Ramos (cell line): Measurements from ENCODE around the gene PRDM10.

Source experiments
- in situ Hi-C: fragments of 300-500 bp; cut with MboI; formaldehyde crosslinking; loops from one replicate; pipeline ENCODE4 v1.14.3; 2022; ENCODE audit warnings: low sequenced_read_pairs; ENCODE audit not compliant: unreplicated experiment

PRDM10 gene, protein sequence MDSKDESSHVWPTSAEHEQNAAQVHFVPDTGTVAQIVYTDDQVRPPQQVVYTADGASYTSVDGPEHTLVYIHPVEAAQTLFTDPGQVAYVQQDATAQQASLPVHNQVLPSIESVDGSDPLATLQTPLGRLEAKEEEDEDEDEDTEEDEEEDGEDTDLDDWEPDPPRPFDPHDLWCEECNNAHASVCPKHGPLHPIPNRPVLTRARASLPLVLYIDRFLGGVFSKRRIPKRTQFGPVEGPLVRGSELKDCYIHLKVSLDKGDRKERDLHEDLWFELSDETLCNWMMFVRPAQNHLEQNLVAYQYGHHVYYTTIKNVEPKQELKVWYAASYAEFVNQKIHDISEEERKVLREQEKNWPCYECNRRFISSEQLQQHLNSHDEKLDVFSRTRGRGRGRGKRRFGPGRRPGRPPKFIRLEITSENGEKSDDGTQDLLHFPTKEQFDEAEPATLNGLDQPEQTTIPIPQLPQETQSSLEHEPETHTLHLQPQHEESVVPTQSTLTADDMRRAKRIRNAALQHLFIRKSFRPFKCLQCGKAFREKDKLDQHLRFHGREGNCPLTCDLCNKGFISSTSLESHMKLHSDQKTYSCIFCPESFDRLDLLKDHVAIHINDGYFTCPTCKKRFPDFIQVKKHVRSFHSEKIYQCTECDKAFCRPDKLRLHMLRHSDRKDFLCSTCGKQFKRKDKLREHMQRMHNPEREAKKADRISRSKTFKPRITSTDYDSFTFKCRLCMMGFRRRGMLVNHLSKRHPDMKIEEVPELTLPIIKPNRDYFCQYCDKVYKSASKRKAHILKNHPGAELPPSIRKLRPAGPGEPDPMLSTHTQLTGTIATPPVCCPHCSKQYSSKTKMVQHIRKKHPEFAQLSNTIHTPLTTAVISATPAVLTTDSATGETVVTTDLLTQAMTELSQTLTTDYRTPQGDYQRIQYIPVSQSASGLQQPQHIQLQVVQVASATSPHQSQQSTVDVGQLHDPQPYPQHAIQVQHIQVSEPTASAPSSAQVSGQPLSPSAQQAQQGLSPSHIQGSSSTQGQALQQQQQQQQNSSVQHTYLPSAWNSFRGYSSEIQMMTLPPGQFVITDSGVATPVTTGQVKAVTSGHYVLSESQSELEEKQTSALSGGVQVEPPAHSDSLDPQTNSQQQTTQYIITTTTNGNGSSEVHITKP

DNA sequence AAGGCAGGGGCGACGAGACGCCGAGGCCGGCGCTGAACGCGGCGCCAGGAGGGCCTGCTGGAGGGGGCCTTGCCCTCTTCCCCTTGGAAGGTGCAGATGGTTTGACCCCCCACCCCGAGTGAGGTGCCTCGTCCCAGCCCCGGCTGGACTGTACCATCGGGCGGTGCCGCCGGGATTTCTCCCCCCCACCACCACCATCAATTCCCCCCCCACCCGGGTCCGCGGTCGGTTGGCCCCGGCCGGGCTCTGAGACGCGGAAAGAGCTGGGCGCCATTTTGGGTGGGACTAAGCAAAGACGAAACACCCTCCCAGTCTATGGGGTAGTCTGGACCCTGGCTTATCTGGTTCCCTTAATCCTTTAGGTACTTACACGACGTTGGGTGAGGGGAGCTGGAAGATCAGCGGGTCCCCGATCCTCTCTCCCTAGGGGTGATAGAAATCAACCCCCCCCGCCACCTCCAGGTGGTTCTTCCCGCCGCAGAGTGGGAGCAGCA, at the start of gene PRDM10:
PRDM10 (minus strand) TSS at position 484 of the 494 bp plus-strand sequence. CDS start 41,871 bp downstream, outside the sequence.
- in situ Hi-C loops, result no loop called here

DNA sequence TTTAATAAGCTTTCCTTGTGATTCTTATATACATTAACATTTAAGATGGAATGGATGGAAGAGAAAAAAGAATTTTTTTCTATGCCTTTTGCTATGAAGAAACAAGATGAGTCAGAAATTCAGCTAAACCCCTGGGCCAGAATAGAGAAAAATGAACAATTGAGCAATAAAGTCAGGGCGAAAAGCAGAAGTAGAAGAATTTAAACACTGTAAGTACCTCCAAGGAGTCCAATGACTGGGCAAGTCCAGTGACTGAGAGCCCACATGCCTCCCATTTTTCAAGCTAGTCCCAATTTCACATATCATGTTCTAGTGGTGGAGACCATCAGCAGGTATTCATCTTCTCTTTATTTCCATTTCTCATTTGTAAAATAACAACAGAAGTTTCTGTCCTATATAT, 48.4 kb upstream of the PRDM10 start:
- in situ Hi-C loops, result no loop called here

DNA sequence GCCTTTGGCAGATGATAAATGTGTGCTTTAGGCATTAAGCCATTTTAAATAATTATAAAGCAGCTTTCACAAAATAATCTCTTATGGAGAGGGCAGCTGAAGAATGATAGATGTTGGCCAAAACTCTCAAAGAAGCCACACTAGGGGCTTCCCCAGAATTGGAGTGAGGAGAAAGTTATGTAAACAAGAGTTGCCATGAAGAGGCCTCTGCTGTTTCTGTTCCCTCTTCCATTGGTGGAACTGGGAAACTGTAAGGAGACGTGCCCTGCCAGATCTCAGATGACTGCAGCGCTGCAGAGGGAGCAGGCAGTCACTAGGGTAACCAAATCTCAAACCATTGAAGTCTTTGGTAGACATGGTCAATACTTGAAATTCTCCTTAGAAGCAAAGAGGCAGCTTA, 47.6 kb upstream of the PRDM10 start:
- in situ Hi-C loops, result no loop called here

DNA sequence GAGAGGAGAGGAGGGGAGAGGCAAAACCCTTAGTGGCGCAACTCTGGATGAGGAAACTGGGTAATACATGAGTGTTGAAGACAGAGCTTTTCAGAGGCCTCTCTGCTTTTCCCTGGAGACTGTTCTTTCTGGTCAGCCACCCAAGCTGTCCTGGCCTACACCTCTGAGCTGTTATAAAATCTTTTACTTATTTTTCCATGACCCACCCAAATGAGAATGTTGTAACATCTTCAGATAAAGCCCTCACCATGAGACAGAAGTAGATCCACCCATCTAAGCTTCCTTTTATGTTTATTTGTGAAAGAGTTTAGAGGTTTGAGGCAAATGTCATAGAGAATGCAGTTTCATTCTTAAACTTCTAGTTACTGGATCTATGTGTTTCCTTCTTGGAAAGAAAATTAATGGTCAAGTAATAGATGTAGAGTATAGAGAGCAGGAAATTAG, 46.7 kb upstream of the PRDM10 start:
- in situ Hi-C loops, result no loop called here

DNA sequence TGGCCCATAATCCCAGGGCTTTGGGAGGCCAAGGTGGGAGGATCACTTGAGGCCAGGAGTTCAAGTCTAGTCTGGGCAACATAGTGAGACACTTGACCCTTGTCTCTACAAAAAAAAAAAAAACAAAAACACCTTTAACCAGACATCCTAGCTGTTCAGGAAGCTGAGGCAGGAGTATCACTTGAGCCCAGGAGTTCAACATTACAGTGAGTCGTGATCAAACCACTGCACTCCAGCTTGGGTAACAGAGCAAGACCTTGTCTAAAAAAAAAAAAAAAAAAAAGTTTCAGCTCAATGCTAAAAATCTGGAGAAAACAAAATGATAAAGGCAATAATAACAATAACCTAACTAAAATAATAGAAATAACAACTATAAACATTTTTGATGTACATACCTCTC, 44.5 kb upstream of the PRDM10 start:
- in situ Hi-C loops, result no loop called here

DNA sequence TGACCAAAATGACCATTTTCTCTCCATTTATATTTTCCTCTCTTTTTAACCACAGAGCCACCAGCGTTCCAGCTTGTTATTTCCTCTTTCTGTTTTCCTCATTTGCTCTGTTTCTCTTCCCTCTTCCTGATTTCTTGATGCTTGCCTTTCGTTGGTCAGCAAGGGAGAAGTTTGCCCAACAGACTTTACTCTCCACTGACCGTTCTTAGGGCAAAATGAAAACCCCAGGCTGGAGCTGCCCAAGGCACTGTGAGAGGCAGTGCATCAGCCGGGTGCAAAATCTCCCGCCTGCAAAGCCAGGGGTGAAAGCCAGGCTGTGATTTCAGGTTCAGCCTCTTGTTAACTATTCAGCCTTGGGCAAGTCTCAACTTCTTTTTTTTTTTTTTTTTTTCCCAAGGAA, 40.9 kb upstream of the PRDM10 start:
- in situ Hi-C loops, result no loop called here

DNA sequence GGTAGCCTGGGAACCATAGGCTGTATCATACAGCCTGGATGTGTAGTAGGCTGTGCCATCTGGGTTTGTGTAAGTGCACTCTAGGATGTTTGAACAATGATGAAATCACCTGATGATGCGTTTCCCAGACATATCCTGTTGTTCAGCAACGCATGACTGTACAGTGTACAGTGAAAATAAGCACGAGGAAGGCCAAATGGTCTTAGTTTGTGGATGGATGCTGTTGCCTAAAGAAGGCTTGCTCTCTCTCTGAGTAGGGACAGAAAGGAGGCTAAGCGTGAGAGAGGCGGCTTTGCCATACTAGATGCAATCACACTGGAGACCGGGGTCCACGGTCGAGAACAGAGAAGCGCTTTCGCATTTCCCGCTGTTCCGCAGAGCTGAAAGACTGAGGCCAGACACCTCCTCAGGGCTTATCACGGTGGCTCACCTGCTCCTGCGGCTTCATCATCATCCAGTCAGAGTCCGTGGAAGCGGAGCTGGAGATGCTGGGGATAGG, 39.5 kb upstream of the PRDM10 start:
- in situ Hi-C loops, result no loop called here

DNA sequence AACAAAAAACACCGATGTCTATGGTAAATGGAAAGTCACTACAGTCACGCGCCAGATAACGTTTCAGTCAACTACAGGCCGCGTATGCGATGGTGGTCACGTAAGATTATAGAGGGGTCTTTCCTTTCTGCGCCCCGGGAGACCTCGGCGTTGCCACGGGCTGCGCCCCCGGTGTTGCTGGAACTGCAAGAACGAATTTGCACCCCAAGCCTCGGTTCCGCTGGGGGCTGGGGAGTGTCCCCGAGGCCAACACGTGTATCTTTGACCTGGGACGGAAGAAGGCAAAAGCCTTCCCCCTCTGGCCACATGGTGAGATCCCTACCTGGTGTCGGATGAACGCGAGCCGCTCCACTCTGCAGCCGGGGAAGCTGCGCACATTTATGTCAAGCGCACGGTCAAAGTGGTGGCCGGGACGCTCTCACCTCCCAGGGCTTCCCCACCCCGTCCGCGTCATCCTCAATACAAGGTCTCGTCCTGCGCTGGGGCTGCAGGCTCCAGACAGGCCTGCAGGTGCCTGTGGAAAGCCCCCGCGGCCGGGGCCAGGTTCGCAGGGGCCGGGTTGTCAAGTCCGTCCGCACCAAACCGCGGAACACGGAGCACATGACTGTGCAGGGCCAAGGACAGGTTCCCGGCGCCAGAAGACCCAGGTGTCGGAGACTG, 37.8 kb upstream of the PRDM10 start:
- in situ Hi-C loops, result no loop called here

DNA sequence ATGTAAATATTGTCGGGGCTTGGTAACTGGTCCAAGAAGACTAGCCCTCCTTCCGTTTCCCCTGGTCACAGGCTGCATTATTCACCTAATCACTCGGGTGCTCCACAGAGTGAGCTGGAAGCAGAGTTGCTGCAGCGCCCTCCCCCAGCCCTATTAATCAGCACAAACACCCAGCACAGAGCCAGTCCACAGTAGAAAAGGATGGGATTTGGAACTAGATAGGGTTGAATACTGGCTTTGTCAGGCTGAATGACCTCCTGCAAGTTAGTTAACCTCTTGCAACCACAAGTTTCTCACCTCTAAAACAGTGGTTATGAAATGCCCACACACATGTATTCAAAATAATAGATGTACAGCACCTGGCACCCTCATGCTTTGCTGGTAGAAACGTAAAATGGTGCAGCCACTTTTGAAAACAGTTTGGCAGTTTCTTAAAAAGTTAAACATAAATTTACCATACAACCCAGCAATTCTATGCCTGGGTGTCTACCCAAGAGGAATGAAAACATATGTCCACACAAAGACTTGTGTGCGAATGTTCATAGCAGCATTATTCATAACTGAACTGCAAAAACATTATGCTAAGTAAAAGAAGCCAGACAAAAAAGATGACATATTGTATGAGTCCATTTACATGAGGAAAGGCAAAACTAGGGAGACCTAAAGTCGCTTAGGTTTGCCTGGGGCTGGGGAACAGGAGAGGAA, 35.4 kb upstream of the PRDM10 start:
- in situ Hi-C loops, result no loop called here

DNA sequence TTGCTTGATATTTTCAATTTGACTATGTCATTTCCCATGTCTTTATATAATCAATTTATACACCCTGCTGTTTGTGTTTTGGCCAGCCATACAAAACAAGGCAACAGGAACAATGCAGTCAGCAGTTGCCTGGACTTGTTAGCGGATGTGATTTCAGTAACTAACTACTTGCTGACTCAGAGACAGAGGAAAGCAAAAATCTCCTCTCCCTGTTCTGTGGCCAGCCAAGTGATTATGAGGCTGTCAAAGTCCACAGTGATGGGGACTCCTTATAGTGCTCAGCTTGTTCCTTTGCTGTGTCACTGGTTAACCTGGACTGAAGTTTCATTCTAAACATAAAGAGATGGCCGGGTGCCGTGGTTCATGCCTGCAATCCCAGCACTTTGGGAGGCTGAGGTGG, 34.4 kb upstream of the PRDM10 start:
- in situ Hi-C loops, result no loop called here

DNA sequence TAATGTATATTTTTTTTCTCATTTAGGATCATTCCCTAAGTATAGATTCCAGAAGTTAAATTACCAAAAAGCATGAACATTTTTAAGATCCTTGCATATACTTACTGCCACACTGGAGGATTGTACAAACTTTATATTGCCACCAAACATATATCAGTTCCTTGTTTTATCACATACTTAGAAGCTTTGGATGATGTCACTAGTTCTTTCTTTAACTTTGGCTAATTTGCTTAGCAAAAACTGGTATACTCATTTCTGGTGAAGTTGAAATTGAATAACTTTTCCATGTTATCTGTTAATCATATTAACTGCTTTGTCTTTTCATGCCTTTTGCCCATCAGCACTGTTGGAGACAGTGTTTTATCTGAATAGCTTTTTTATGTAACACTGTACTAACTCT, 31.6 kb upstream of the PRDM10 start:
- in situ Hi-C loops, result no loop called here

DNA sequence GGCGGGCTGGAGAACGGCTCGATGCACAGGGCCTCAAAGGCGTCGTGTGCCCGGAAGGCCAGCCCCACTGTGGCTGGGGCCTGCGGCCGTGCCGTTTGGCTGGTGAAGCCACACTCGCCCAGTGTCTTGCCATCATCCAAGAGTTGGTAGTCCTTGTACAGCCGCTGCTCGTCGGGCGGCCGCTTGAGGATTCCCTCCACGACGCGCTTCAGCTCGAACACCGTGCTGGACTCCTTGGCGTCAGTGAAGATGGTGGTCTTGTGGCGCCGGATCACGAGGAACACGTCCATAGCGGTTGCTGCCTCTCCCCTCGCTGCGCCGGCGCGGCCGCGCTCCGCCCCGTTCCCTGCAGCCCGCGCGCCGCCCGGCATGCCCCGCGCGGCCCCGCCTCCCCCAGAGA, 30.3 kb upstream of the PRDM10 start:
- in situ Hi-C loops, result no loop called here

DNA sequence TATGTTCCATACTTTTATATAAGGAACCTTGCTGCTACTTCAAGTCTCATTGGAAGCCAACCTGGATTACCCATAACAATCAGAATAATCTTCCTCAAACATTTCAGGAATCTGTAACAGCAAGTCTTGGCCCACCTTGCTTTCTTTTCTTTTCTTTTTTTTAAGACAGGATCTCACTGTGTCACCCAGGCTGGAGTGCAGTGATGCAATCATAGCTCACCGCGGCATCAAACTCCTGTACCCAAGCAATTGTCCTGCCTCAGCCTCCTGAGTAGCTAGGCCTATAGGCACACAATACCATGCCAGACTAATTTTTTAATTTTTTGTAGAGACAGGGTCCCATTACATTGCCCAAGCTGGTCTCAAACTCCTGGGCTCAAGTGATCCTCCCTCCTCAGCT, 29.3 kb upstream of the PRDM10 start:
- in situ Hi-C loops, result no loop called here

DNA sequence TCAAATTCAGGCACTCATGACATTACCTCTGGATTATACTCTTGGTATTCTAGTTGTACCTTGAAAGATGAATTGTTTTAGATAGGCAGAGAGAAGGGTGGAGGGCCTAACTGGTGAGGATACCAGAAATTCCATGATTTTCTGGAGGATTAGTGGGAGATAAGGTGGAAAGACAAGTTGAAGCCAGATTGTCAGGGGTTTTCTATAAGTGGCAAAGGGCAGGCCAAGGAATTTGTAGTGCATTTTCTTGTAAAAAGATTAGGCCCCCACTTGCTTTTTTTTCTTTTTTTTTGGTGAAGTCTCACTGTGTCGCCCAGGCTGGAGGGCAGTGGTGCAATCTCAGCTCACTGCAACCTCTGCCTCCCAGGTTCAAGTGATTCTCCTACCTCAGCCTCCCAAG, 28.4 kb upstream of the PRDM10 start:
- in situ Hi-C loops, result no loop called here

DNA sequence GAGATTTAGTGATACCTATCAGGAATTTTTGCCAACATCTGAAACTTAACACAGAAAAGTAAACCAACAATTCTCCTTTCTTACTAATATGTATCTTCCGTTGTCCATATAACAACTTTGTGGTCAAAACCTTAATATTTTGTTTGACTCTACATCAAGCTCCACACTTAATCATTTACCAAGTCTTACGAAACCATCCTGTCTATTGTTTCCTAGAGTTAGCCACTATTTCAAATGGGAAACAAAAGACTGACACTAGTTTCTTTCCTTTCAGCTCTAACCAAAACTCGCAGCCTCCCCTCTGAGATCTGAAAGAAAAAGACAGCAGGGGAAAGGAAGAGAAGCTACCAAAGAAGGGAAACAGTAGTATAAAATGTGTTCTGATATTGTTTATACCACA, 26.5 kb upstream of the PRDM10 start:
- in situ Hi-C loops, result no loop called here

DNA sequence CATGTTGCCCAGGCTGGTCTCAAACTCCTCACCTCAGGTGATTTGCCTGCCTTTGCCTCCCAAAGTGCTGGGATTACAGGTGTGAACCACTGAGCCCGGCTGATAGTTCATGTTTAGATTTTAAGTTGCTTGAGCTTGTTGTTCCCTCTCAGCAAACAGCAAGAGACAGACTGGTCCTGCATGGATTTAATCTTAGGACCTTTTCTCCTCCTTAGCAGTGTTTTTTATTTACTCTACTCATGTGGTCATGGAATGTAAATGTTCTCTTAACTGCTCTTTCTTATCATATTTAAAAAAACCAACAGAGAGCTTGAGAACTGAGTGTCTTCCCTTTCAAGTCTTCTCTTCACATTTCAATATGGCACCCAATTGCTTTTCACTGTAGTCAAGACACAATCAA, 22.7 kb upstream of the PRDM10 start:
- in situ Hi-C loops, result no loop called here

DNA sequence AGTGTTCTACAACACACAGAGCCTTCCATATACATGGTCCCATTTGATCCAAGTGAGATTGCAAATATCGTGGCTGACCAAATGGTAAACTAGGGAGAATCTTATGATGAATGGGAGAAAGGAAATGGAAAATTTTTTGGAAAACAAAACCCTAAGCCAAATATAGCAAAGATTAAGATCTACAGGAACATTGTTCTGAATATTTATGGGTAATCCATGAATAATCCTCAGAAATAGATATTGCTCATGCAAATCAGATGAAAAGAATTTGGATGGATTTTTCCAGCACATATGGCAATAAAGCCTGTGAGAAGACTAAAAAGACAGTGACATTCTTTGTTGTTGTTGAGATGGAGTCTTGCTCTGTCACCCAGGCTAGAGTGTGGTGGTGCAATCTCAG, 21.7 kb upstream of the PRDM10 start:
- in situ Hi-C loops, result no loop called here

DNA sequence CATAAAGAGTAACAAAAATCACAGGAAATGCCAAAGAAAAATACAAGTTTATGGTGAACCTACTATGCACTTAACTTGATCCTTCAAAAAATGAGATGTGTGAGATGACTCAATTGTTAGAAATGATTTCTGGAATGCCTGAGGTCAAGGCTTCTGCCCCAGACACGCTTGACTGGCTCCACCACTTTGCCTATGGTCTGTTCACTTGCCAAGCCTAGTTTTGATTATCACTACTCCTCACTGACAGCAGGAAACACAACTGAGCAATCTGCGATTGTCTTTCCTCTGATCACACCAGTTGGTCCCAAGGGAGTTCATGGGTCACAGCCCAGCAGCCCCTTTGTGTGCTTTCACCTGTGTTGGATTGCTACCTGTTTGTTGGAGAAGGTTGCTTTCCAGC, 20.6 kb upstream of the PRDM10 start:
- in situ Hi-C loops, result no loop called here

DNA sequence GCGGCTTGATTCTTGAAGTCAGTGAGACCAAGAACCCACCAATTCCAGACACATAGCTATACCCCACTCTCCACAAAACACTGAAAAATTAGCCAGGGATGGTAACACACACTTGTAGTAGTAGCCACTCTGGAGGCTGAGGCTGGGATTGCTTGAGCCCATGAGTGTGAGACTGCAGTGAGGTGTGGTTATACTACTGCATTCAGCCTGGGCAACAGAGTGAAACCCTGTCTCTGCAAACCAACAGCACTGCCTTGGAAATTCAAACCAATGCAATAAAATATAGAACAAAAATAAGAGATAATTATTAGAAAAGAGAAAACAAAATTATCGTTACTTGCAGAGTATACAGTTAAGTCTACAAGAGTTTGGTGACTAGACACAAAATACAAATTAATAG, 20.2 kb upstream of the PRDM10 start:
- in situ Hi-C loops, result no loop called here
